ENCODE data around the gene ATP8A2. TPM values are rescaled to one million over a fixed set of nuclear protein-coding genes. Genes with fewer than 3 reads are reported as not detected.

The ATP8A2 gene
- total RNA-seq, 1 donor, result 0.72 TPM

- no peak for DNase-seq (ENCODE audit: insufficient read length, low spot score, missing footprints)
- Histone ChIP-seq H3K4me1 (ENCODE audit: insufficient read depth, low read length) (no peaks in the 10 kb centered on the region), H3K79me2 (ENCODE audit: insufficient read depth, low read length) (no peaks in the 10 kb centered on the region), H2AFZ (ENCODE audit: low read length) (no peak overlapping the region), H3K4me2 (ENCODE audit: insufficient read depth, low read length) (no peak overlapping the region), H4K20me1 (ENCODE audit: insufficient read depth, low read length) (no peaks in the 10 kb centered on the region), H3K4me3 (ENCODE audit: insufficient read depth, low read length) (no peak overlapping the region), H3K27ac (ENCODE audit: low read depth, low read length) (no peak overlapping the region), H3K36me3 (ENCODE audit: insufficient read depth, low read length) (no peaks in the 10 kb centered on the region), H3K27me3 (ENCODE audit: insufficient read depth, low read length) (no peaks in the 10 kb centered on the region), H3K9me3 (ENCODE audit: low read depth, low read length) (no peaks in the 10 kb centered on the region)
- peak; percentile 18 for TF ChIP-seq CTCF (IDR thresholded peaks at IDR 0.05; ENCODE audit: extremely low read depth, low read depth, low read length)
These were observed 34.6 kb downstream of the ATP8A2 start for GRCh38 chr13:25406377-25406776.

- H3K27ac ChIP-seq (ENCODE audit: low read depth, low read length), result no peak overlapping the region
- no peaks in the 10 kb centered on the region for H3K79me2 ChIP-seq (ENCODE audit: insufficient read depth, low read length)
- H3K9me3 ChIP-seq (ENCODE audit: low read depth, low read length), result no peaks in the 10 kb centered on the region
- TF ChIP-seq CTCF (IDR thresholded peaks at IDR 0.05; ENCODE audit: extremely low read depth, low read depth, low read length), result no peak
- no peaks in the 10 kb centered on the region for H3K4me1 ChIP-seq (ENCODE audit: insufficient read depth, low read length)
- no peaks in the 10 kb centered on the region for H3K36me3 ChIP-seq (ENCODE audit: insufficient read depth, low read length)
- H4K20me1 ChIP-seq (ENCODE audit: insufficient read depth, low read length), result no peaks in the 10 kb centered on the region
- DNase-seq (ENCODE audit: insufficient read length, low spot score, missing footprints), result no peak
- no peak overlapping the region for H3K4me2 ChIP-seq (ENCODE audit: insufficient read depth, low read length)
- H2AFZ ChIP-seq (ENCODE audit: low read length), result no peak overlapping the region
- H3K27me3 ChIP-seq (ENCODE audit: insufficient read depth, low read length), result no peaks in the 10 kb centered on the region
- no peak overlapping the region for H3K4me3 ChIP-seq (ENCODE audit: insufficient read depth, low read length)
These were observed 38.2 kb downstream of the ATP8A2 start for GRCh38 chr13:25409938-25410337.

DNA sequence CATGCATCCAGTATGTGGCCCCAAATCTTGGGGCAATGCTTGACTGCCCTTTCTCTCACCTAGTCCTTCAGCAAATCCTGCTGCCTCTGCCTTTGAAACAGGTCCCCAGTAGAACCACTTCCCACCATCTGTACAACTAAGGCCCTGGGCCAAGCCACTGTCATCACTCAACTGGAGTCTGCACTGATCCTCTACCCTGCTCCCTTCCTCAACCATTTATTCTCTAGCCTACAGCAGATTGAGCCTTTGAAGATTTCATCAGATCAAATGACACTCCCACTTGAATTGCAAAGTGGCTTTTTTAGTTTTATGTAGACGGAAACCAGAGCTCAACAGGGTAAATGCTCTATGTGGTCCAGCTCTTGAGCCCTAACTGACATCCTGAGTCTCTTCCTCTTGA is 43.5 kb downstream of the ATP8A2 start:
- no peak overlapping the region for H2AFZ ChIP-seq (ENCODE audit: low read length)
- no peaks in the 10 kb centered on the region for H4K20me1 ChIP-seq (ENCODE audit: insufficient read depth, low read length)
- no peaks in the 10 kb centered on the region for H3K4me1 ChIP-seq (ENCODE audit: insufficient read depth, low read length)
- no peak overlapping the region for H3K4me3 ChIP-seq (ENCODE audit: insufficient read depth, low read length)
- no peak for TF ChIP-seq CTCF (IDR thresholded peaks at IDR 0.05; ENCODE audit: extremely low read depth, low read depth, low read length)
- H3K9me3 ChIP-seq (ENCODE audit: low read depth, low read length), result no peaks in the 10 kb centered on the region
- no peaks in the 10 kb centered on the region for H3K79me2 ChIP-seq (ENCODE audit: insufficient read depth, low read length)
- no peak for DNase-seq (ENCODE audit: insufficient read length, low spot score, missing footprints)
- H3K4me2 ChIP-seq (ENCODE audit: insufficient read depth, low read length), result no peak overlapping the region
- H3K27me3 ChIP-seq (ENCODE audit: insufficient read depth, low read length), result no peaks in the 10 kb centered on the region
- no peak overlapping the region for H3K27ac ChIP-seq (ENCODE audit: low read depth, low read length)
- H3K36me3 ChIP-seq (ENCODE audit: insufficient read depth, low read length), result no peaks in the 10 kb centered on the region

DNA sequence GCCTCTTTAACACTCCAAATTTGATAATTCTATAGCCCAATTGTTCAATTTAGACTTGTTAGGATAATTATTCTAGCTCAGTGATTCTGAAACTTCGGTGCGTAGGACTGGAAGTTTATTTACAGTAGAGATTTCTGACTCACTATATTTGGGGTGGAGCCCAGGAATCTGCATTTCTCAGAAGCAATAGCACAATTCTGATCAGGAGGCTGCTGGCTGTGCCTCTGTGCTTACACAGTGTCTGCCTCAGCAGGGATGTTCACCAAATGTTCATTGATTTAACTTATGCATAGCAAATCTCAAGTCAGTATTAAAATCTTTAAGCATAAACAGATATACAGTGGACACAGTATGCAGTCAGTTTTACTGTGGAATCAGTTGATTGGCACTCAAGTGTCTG is 45.8 kb downstream of the ATP8A2 start:
- Histone ChIP-seq H3K4me2 (ENCODE audit: insufficient read depth, low read length) (no peak overlapping the region), H4K20me1 (ENCODE audit: insufficient read depth, low read length) (no peaks in the 10 kb centered on the region), H3K27ac (ENCODE audit: low read depth, low read length) (no peak overlapping the region), H3K4me1 (ENCODE audit: insufficient read depth, low read length) (no peaks in the 10 kb centered on the region), H3K4me3 (ENCODE audit: insufficient read depth, low read length) (no peak overlapping the region), H2AFZ (ENCODE audit: low read length) (no peak overlapping the region), H3K36me3 (ENCODE audit: insufficient read depth, low read length) (no peaks in the 10 kb centered on the region), H3K79me2 (ENCODE audit: insufficient read depth, low read length) (no peaks in the 10 kb centered on the region), H3K9me3 (ENCODE audit: low read depth, low read length) (no peaks in the 10 kb centered on the region), H3K27me3 (ENCODE audit: insufficient read depth, low read length) (no peaks in the 10 kb centered on the region)
- TF ChIP-seq CTCF (IDR thresholded peaks at IDR 0.05; ENCODE audit: extremely low read depth, low read depth, low read length), result no peak
- no peak for DNase-seq (ENCODE audit: insufficient read length, low spot score, missing footprints)

Measured in osteoblast (primary cell).